Measurements from ENCODE around the gene ARHGEF17.

The ARHGEF17 gene

DNA sequence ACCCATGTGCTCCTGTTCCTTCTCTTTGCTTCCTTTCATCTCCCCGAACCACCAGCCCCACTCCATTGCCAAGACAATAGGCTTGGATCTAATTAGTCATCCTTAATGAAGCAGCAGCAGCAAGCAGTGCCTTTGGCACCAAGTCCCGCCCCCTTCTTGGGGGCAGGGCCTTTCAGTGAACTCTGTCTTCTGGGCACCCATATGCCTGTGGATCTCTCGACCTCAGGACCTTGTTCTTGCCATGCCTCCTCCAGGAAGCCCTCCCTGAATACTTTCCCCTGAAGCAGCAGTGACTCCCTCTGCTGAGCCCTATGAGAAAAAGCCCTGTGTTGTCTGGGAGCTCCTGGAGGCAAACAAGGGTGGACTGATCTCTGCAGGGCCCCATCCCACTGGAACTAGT, 32.1 kb downstream of the ARHGEF17 start:
- no peak for DNase-seq (ENCODE audit: low spot score)
- in situ Hi-C loops (cut with MboI; ENCODE audit: low pct_unique_long_range_greater_than_20kb, low sequenced_read_pairs, unreplicated experiment): no loop called here
- TF ChIP-seq, protein P1, sequence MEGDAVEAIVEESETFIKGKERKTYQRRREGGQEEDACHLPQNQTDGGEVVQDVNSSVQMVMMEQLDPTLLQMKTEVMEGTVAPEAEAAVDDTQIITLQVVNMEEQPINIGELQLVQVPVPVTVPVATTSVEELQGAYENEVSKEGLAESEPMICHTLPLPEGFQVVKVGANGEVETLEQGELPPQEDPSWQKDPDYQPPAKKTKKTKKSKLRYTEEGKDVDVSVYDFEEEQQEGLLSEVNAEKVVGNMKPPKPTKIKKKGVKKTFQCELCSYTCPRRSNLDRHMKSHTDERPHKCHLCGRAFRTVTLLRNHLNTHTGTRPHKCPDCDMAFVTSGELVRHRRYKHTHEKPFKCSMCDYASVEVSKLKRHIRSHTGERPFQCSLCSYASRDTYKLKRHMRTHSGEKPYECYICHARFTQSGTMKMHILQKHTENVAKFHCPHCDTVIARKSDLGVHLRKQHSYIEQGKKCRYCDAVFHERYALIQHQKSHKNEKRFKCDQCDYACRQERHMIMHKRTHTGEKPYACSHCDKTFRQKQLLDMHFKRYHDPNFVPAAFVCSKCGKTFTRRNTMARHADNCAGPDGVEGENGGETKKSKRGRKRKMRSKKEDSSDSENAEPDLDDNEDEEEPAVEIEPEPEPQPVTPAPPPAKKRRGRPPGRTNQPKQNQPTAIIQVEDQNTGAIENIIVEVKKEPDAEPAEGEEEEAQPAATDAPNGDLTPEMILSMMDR (IDR thresholded peaks at IDR 0.05; ENCODE audit: extremely low read depth, insufficient read depth, missing control alignments): no peak

DNA sequence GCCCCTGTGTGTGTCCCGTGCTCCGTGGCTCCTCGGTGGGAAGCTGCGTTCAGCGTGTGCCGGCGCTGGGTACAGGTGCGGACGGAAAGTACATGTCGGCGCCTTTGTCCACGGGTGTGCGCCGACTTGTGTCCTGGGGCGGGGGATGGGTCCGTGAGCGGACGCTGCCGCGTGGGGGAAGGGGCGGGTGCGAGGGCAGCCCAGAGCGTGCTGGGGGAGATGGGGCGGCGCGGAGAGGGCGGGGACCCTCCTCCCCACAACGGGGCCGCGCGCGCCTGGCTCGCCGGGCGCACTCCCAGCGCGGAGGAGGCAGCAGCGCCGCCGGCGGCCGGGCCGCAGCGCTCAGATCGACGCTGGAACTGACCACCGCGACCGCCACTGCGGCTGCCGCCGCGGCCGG, 34.6 kb downstream of the ARHGEF17 start:
- no peak for DNase-seq (ENCODE audit: low spot score)
- TF ChIP-seq, protein P1 (IDR thresholded peaks at IDR 0.05; ENCODE audit: extremely low read depth, insufficient read depth, missing control alignments): no peak
- in situ Hi-C loops (cut with MboI; ENCODE audit: low pct_unique_long_range_greater_than_20kb, low sequenced_read_pairs, unreplicated experiment): no loop called here

DNA sequence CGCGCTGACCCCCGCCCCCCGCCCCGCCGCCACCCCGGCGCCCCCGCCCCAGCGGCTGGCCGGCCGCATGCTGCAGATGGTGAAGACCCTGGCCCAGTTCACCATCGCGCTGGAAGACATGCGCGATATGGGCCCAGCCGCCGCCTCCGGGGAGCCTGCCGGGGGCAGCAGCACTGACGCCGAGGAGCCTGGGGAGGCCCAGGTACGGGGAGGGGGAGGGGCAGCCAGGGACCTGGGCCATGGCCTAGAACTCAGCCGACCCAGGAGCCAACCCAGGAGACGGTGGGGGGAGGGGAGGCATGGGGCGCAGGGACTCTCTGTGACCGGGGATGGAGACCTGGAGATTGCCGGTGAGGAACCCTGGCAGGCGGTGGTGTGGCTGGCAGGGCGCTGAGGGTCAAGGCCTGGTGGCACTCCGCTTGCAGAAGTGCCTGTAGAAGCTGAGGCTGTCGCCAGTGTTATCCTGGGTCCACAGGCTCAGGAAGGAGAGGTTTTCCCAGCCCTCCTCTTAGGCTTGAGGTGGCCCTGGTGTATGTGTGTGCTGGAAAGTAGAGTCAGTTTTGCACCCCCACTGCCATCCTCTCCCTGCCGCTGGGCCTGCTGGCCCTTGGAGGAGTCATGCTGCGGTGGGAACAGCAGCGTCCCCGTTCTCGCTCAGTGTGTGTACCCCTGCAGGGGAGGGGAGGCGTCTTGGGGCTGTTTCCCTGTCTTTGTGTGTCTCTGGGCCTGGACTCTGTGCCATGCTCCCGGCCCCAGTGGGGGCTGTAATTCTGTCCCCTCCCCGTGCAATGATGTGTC, 35.2 kb downstream of the ARHGEF17 start:
- in situ Hi-C loops (cut with MboI; ENCODE audit: low pct_unique_long_range_greater_than_20kb, low sequenced_read_pairs, unreplicated experiment): no loop called here
- no peak for DNase-seq (ENCODE audit: low spot score)
- TF ChIP-seq, protein P1 (IDR thresholded peaks at IDR 0.05; ENCODE audit: extremely low read depth, insufficient read depth, missing control alignments): no peak

DNA sequence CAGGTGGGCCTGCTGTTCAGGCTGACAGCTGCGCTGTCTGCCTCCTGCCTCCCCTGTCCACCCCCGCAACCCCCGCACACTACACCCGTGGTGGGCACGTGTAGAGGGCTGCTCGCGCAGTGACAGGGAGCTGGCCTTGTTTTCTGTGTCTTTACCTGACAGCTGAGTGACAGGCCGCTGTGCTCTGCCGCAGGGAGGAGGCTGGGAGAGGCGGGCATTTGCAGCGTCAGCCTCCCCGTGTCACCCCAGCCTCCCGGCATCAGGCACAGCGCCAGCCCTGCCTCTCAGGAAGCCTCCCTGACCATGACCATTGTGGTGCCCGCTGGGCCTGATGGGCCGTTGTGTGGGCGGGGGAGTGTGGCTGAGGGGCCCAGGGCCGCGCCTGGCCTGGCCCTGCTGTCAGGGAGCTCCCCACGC, 36.1 kb downstream of the ARHGEF17 start:
- no peak for DNase-seq (ENCODE audit: low spot score)
- in situ Hi-C loops (cut with MboI; ENCODE audit: low pct_unique_long_range_greater_than_20kb, low sequenced_read_pairs, unreplicated experiment): no loop called here
- TF ChIP-seq, protein P1 (IDR thresholded peaks at IDR 0.05; ENCODE audit: extremely low read depth, insufficient read depth, missing control alignments): no peak

DNA sequence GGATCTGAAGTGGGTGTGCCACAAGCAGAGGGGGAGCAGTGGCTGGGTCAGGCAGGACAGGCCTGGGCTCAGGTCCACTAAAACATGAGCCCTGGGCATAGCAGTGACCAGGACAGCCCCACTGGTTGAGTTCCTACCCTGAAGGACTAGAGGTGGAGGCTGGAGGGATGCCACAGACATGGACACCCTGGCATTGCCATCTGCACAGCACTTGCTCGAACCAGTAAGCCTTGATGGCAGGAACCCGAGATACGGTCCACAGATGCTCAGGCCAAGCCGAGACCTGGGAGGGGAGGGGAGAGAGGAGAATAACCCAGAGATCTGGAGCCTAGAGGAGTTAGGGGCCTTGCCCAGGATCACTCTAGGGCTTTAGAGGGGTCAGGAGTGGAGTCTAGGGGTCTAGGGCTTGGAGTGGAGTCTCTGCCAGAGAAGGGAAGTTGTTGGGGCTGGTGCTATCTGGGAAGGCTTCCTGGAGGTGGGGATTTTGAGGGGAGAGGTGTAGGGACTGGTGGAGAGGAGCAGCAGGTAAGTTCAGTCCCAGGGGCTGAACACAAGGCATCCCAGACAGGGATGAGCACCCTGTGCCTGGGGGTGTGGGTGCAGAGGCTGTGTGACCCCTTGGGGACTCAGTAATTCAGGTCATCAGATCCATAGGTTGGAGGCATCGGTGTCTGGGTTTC, 37.5 kb downstream of the ARHGEF17 start:
- in situ Hi-C loops (cut with MboI; ENCODE audit: low pct_unique_long_range_greater_than_20kb, low sequenced_read_pairs, unreplicated experiment): no loop called here
- DNase-seq (ENCODE audit: low spot score): no peak
- TF ChIP-seq, protein P1 (IDR thresholded peaks at IDR 0.05; ENCODE audit: extremely low read depth, insufficient read depth, missing control alignments): no peak

DNA sequence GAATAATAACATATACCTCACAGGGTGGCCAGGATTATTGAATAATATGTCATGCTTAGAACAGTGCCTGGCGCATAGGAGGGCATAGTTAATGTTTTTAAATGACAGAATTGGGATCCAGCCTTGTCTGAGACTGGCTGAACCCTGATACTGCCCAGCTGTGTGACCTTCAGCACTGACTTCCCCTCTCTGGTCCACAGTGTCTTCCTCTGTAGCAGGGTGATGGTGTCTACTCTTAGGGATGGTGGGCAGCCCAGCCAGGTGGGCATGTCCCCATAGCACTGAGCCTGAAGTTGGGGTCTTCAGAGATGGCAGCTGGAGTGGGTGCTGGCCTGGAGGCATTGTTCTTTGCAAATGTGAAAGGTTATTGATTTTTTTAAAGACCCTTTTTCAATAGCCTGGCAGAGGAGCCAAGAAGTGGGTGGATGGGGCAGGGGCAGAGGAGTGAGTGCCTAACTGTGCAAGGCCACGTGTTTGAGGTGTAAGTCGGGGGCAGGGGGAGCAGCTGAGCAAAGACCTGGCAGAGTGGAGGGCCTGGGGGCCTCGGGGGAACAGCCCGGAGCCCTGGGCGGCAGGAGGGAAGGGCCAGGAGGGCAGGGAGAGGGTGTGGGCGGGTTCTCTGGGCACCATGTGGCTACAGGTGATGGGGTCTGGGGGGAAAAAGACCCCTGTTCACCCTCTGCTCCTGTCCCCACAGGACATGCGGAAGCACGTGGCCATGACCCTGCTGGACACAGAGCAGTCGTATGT, 38.3 kb downstream of the ARHGEF17 start:
- TF ChIP-seq, protein P1 (IDR thresholded peaks at IDR 0.05; ENCODE audit: extremely low read depth, insufficient read depth, missing control alignments): no peak
- no peak for DNase-seq (ENCODE audit: low spot score)
- in situ Hi-C loops (cut with MboI; ENCODE audit: low pct_unique_long_range_greater_than_20kb, low sequenced_read_pairs, unreplicated experiment): no loop called here

Data from GM13977 (cell line).